A549 (cell line): ENCODE data around the gene SCAF8. TPM values are rescaled to one million over a fixed set of nuclear protein-coding genes. Genes with fewer than 3 reads are reported as not detected.
A peak's percentile ranks its signal among the peaks of the same experiment; 100 is the strongest.

Experiments used
- ATAC-seq, 2 experiments: fragments of 200-7000 bp in 1 of 2; fragments of >200 bp in 1 of 2; cut with Nextera tagmentation in 1 of 2; cut with Tn5 transposase in 1 of 2; 3 replicates each; pipeline versions ENCODE4 v1.8.0 to v1.9.1; 2018 to 2020; ENCODE audit warnings: mild to moderate bottlenecking in 1 of 2, moderate library complexity in 1 of 2
- CTCF ChIA-PET: fragments of 300-600 bp; sonication (Branson Sonifier 250); formaldehyde crosslinking; extraction: SDS; loops from one replicate; lab custom pipeline; 2021; ENCODE audit warnings: antibody characterized with exemption, inconsistent platforms; lab: Yijun Ruan, JAX
- POLR2A ChIA-PET: fragments of 350-600 bp; formaldehyde crosslinking; extraction: SDS; loops from one replicate; lab custom pipeline; 2021; ENCODE audit warnings: antibody characterized with exemption, inconsistent platforms; lab: Yijun Ruan, JAX
- DNase-seq, 2 experiments: peaks; one replicate each; pipeline versions ENCODE4 v3.0.0 to v3.0.0-alpha.2; 2011 to 2016; ENCODE audit warnings: low read depth in 1 of 2, low spot score in 1 of 2
- FAIRE-seq: peaks from 2 replicates; lab custom pipeline; 2011; peaks lifted over from hg19 to GRCh38; lab: Jason Lieb, UNC
- H3K27ac ChIP-seq, 2 experiments: fragments of >200 bp; sonication (Bioruptor Twin); formaldehyde crosslinking; 3 replicates each; pipeline ENCODE4 v1.5.1; 2016 to 2017
- H3K4me1 ChIP-seq: fragments of >200 bp; sonication (Bioruptor Twin); formaldehyde crosslinking; 3 replicates; pipeline ENCODE4 v1.6.1; 2016
- H3K4me2 ChIP-seq: fragments of >200 bp; sonication (Bioruptor Twin); formaldehyde crosslinking; 3 replicates; pipeline ENCODE4 v1.6.1; 2016
- H3K4me3 ChIP-seq: fragments of >200 bp; sonication (Bioruptor Twin); formaldehyde crosslinking; 3 replicates; pipeline ENCODE4 v1.5.1; 2016
- H3K9me3 ChIP-seq: fragments of >200 bp; sonication (Bioruptor Twin); formaldehyde crosslinking; 3 replicates; pipeline ENCODE4 v1.6.1; 2016
- ATOH8 ChIP-seq: fragments of 250-450 bp; sonication (Bioruptor Pico); IDR thresholded peaks from 2 replicates; pipeline ENCODE4 v1.5.0; 2020; ENCODE audit warnings: low read depth, mild to moderate bottlenecking, moderate library complexity
- BHLHE40 ChIP-seq: IDR thresholded peaks from 2 replicates; pipeline ENCODE4 v1.6.1; 2012; ENCODE audit warnings: low read depth, low read length, inconsistent platforms
- CBX8 ChIP-seq: fragments of 200-600 bp; sonication (generic); IDR thresholded peaks from 2 replicates; pipeline ENCODE4 v1.6.1; 2016
- CEBPB ChIP-seq, 2 experiments: fragments of >200 bp in 1 of 2; sonication (Bioruptor Twin) in 1 of 2; formaldehyde crosslinking in 1 of 2; IDR thresholded peaks; 2 replicates each; pipeline ENCODE4 v1.6.1; 2012 to 2016
- FOSB ChIP-seq: fragments of 250-450 bp; sonication (Bioruptor Pico); IDR thresholded peaks from 2 replicates; pipeline ENCODE4 v1.5.0; 2020; ENCODE audit warnings: mild to moderate bottlenecking, moderate library complexity
- FOSL2 ChIP-seq, 2 experiments: fragments of 450-650 bp in 1 of 2; fragments of >200 bp in 1 of 2; sonication (Bioruptor Twin) in 1 of 2; formaldehyde crosslinking; IDR thresholded peaks; 2 replicates each; pipeline versions ENCODE4 v1.5.0 to v1.6.1; 2016 to 2020; ENCODE audit warnings: mild to moderate bottlenecking in 1 of 2, moderate library complexity in 1 of 2
- GATA3 ChIP-seq: IDR thresholded peaks from 2 replicates; pipeline ENCODE4 v1.6.1; 2012; ENCODE audit warnings: borderline replicate concordance
- HEYL ChIP-seq: fragments of 250-450 bp; sonication (Bioruptor Pico); IDR thresholded peaks from 2 replicates; pipeline ENCODE4 v1.8.0; 2021; ENCODE audit warnings: mild to moderate bottlenecking, moderate library complexity
- HOXA7 ChIP-seq: fragments of 250-450 bp; sonication (Bioruptor Pico); IDR thresholded peaks from 2 replicates; pipeline ENCODE4 v1.5.0; 2020; ENCODE audit warnings: mild to moderate bottlenecking, moderate library complexity
- MYC ChIP-seq: IDR thresholded peaks from 2 replicates; pipeline ENCODE4 v1.6.1; 2012; ENCODE audit warnings: mild to moderate bottlenecking, inconsistent platforms, low read length, improper control_type of control experiment, borderline replicate concordance
- PHF8 ChIP-seq: fragments of 200-600 bp; sonication (generic); IDR thresholded peaks from 2 replicates; pipeline ENCODE4 v1.6.1; 2016; ENCODE audit warnings: low read depth, mild to moderate bottlenecking, antibody characterized with exemption, moderate library complexity, borderline replicate concordance
- RARB ChIP-seq: fragments of 250-450 bp; sonication (Bioruptor Pico); IDR thresholded peaks from 2 replicates; pipeline ENCODE4 v1.8.0; 2021; ENCODE audit warnings: mild to moderate bottlenecking, moderate library complexity
- REST ChIP-seq: fragments of 200-600 bp; sonication (generic); IDR thresholded peaks from 2 replicates; pipeline ENCODE4 v1.6.1; 2016; ENCODE audit warnings: antibody characterized with exemption, mild to moderate bottlenecking, moderate library complexity
- RFX5 ChIP-seq: fragments of 450-650 bp; IDR thresholded peaks from 2 replicates; pipeline ENCODE4 v1.7.1; 2014; ENCODE audit warnings: antibody characterized with exemption, mild to moderate bottlenecking, moderate library complexity
- SREBF2 ChIP-seq: fragments of 450-650 bp; IDR thresholded peaks from 2 replicates; pipeline ENCODE4 v1.6.1; 2014; ENCODE audit warnings: mild to moderate bottlenecking, moderate library complexity
- ZC3H11A ChIP-seq: fragments of 450-650 bp; IDR thresholded peaks from 2 replicates; pipeline ENCODE4 v1.6.1; 2014; ENCODE audit warnings: antibody characterized with exemption, mild to moderate bottlenecking
- WGBS: methylation state at CpG from one replicate; pipeline ENCODE4 v1.1.6; 2017; ENCODE audit errors: missing lambda C conversion rate; 5-methylcytosine and 5-hydroxymethylcytosine counted together
- polyA plus RNA-seq, 4 experiments: library from polyadenylated mRNA; depleted of rRNA in 3 of 4; stranded (reverse); fragments of >200 nt; fragmentation: RNase III in 1 of 4; extraction: RNeasy Plus Mini Kit Qiagen cat#74134 plus additional on column Dnase treatment in 1 of 4; gene quantifications; 2 replicates in 3 of 4; 3 replicates in 1 of 4; pipeline ENCODE4 v1.2.3, GENCODE V29; 2011 to 2017

Gene SCAF8
- polyA plus RNA-seq, 2 of the 4 experiments (the other 2 are of a cell fraction): 13.4 to 27.3 TPM

DNA sequence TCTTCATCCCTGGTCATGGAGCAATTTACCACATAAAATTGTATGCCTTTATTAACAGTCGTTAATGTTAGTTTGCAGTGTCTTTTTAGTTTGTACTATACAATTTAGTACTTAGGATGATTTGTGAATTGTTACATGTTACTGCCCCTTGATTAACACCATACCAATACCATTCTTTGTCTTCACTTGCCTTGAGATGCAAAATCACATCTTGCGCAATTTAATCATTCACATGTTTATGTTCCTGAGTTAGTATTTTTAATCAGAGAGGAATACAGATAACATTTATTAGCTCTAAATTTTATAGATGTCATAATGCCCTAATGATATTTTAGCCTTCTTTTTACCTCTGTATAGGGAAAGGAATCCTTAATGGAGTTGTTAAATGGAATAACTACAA, 114.1 kb downstream of the SCAF8 start:
- ChIA-PET POLR2A (no interaction called here), CTCF (no interaction called here)
- WGBS: 81% methylated on average over 2 of the region's 2 CpGs
- FAIRE-seq: no peak
- ATAC-seq: no peak
- Histone ChIP-seq H3K27ac (no peak overlapping the region), H3K9me3 (no peaks in the 10 kb centered on the region), H3K4me3 (no peak overlapping the region), H3K4me2 (no peak overlapping the region), H3K4me1 (peaks cover 6% of the 10 kb centered on the region)
- no peak for TF ChIP-seq REST
- TF ChIP-seq CBX8: no peak
- TF ChIP-seq CEBPB (IDR thresholded peaks at IDR 0.05): peak; percentile 59 to 69; a peak in 3 of 4 replicates
- DNase-seq: no peak

DNA sequence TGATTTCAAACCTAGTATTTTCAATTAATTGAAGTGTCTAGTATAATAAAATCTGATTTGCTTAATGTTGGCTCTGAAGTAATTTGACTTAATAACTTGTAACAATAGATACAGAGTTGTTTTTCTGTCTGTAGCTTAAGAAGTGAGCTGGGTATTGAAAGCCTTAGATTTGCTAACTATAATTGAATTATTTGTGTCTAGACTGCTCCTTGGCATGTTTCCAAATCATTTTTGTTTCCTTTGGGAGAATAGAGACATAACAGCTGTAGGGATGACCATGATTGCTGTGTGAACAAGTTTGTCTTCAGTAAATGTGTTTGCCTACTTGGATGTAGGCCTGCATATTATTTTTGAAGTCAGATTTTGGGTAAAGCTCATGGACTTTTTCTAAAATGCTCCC, 115.4 kb downstream of the SCAF8 start:
- Histone ChIP-seq H3K4me3 (no peak overlapping the region), H3K9me3 (no peaks in the 10 kb centered on the region), H3K27ac (no peak overlapping the region)
- FAIRE-seq: no peak
- POLR2A ChIA-PET: no interaction called here
- CTCF ChIA-PET: interaction anchor here (0.6 kb wide), 1 partner anchor 18 kb away, joined by 3 read pairs; no protein-coding TSS in a partner anchor
- DNase-seq: no peak
- ATAC-seq: no peak
- TF ChIP-seq FOSB (CRISPR knock-in tag): no peak
- no peak for TF ChIP-seq REST
- no peak for TF ChIP-seq ZC3H11A
- TF ChIP-seq HOXA7 (CRISPR knock-in tag): no peak
- TF ChIP-seq HEYL (CRISPR knock-in tag): no peak
- no peak for TF ChIP-seq ATOH8 (CRISPR knock-in tag)
- TF ChIP-seq, all 56 proteins: peak for 0
- H3K4me1 ChIP-seq: peaks cover 14% of the 10 kb centered on the region
- no peak overlapping the region for H3K4me2 ChIP-seq

DNA sequence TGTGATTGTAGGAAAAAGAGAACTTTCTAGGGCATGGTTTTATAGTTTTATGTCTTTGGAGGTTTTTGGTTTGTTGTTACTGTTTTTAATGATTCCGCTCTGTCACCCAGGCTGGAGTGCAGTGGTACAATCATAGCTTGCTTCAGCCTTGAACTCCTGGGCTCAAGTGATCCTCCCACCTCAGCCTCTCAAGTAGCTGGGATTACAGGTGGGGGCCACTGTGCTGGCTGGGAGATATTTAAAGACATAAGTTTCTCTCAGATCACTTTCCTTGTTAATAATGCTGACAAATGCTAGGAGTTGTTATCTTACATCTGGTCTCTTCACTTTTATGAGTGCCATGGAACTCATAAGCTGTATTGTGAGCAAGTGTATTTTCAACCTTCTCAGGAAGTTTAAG, 116.3 kb downstream of the SCAF8 start:
- TF ChIP-seq RFX5: no peak
- no peak for TF ChIP-seq PHF8
- peaks cover 14% of the 10 kb centered on the region for H3K4me1 ChIP-seq
- POLR2A ChIA-PET: no interaction called here
- no peaks in the 10 kb centered on the region for H3K9me3 ChIP-seq
- FAIRE-seq: no peak
- H3K27ac ChIP-seq: no peak overlapping the region
- no peak overlapping the region for H3K4me3 ChIP-seq
- H3K4me2 ChIP-seq: no peak overlapping the region
- no peak for ATAC-seq
- DNase-seq: no peak
- CTCF ChIA-PET: no interaction called here
- WGBS: 96% methylated on average over 1 of the region's 1 CpG

DNA sequence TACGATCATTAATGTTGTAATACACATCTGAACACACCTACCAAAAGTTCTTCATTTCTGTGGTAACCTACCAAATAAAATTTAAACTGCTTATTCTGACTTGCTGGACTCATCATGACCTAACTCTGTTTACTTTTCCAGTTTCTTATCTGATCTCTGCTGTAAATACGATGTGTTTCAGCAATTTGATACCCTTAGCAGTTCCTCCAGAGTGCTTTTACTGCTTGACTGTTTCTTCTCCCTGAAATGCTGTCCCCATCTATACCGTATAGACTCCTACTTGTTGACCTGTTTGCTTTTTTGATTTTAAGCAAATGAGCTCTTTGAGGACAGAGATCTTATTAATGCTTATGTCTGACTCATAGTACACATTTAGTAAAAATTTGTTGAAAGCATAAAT, 119.5 kb downstream of the SCAF8 start:
- CTCF ChIA-PET: interaction anchor here (0.6 to 1.4 kb wide), 5 partner anchors 23 to 673 kb away, joined by 3 to 4 read pairs (median 3); no protein-coding TSS in a partner anchor
- no peak for TF ChIP-seq CEBPB (IDR thresholded peaks at IDR 0.05)
- no peak for TF ChIP-seq MYC
- TF ChIP-seq BHLHE40: no peak
- no peak for TF ChIP-seq FOSL2 (IDR thresholded peaks at IDR 0.05)
- TF ChIP-seq FOSL2 (CRISPR knock-in tag; IDR thresholded peaks at IDR 0.05): no peak
- TF ChIP-seq SREBF2: no peak
- peak; percentile 67 for TF ChIP-seq GATA3
- TF ChIP-seq RARB (CRISPR knock-in tag): no peak
- FAIRE-seq (no peak), ATAC-seq (peak; percentile 39 to 60; a peak in 4 of 6 replicates), DNase-seq (peak; percentile 1 to 8)
- peak overlapping the region; percentile 40; the same call in 2 of the 3 replicates for H3K4me2 ChIP-seq
- H3K4me1 ChIP-seq: peaks cover 14% of the 10 kb centered on the region
- WGBS: 26% methylated on average over 3 of the region's 3 CpGs
- POLR2A ChIA-PET: no interaction called here
- no peak overlapping the region for H3K4me3 ChIP-seq
- H3K27ac ChIP-seq: no peak overlapping the region
- H3K9me3 ChIP-seq: no peaks in the 10 kb centered on the region
